Measurements from ENCODE around the gene GPT2.

DNA sequence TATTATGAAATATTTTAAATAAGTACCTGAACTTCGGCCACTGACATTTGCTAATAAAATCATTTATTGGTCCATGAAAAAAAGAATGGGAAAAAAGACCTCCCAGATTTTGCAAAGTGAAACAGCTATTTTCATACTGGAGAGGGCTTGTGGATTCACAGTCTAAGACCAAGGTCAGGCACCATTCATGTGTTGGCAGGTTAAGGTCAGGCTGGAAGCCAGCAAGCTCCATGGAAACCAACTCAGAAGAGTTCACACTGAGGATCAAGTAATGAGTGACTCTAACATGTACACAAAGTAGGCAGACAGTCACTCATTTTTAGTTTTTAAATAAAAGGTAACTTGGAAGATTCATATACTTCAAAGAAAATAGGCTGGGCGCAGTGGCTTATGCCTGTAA, 85.9 kb downstream of the GPT2 start:
- TF ChIP-seq, protein P1, sequence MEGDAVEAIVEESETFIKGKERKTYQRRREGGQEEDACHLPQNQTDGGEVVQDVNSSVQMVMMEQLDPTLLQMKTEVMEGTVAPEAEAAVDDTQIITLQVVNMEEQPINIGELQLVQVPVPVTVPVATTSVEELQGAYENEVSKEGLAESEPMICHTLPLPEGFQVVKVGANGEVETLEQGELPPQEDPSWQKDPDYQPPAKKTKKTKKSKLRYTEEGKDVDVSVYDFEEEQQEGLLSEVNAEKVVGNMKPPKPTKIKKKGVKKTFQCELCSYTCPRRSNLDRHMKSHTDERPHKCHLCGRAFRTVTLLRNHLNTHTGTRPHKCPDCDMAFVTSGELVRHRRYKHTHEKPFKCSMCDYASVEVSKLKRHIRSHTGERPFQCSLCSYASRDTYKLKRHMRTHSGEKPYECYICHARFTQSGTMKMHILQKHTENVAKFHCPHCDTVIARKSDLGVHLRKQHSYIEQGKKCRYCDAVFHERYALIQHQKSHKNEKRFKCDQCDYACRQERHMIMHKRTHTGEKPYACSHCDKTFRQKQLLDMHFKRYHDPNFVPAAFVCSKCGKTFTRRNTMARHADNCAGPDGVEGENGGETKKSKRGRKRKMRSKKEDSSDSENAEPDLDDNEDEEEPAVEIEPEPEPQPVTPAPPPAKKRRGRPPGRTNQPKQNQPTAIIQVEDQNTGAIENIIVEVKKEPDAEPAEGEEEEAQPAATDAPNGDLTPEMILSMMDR (IDR thresholded peaks at IDR 0.05) = no peak
- TF ChIP-seq NFYB (CRISPR knock-in tag; conservative IDR thresholded peaks at IDR 0.05; ENCODE audit: low read depth) (no peak), SMAD4 (CRISPR knock-in tag; IDR thresholded peaks at IDR 0.05) (no peak)

Measured in WTC11 (cell line).